Astrocyte of the spinal cord (primary cell): Measurements from ENCODE around the gene POLE2.

Experiments
- DNase-seq: peaks from one replicate; pipeline ENCODE4 v3.0.0; 2011; ENCODE audit warnings: low read depth, low spot score
- H3K4me3 ChIP-seq: 2 replicates; pipeline ENCODE4 v1.5.1; 2011; ENCODE audit warnings: low read depth, mild to moderate bottlenecking, low read length, moderate library complexity
- in situ Hi-C: cut with HindIII; loops from 2 replicates; pipeline ENCODE4 v1.10.0; 2017; ENCODE audit warnings: low sequenced_read_pairs
- TF ChIP-seq, protein P1 (sequence below): IDR thresholded peaks from 2 replicates; pipeline ENCODE4 v1.5.1; 2012; ENCODE audit warnings: low read depth, mild to moderate bottlenecking, low read length, inconsistent platforms

Gene POLE2

DNA sequence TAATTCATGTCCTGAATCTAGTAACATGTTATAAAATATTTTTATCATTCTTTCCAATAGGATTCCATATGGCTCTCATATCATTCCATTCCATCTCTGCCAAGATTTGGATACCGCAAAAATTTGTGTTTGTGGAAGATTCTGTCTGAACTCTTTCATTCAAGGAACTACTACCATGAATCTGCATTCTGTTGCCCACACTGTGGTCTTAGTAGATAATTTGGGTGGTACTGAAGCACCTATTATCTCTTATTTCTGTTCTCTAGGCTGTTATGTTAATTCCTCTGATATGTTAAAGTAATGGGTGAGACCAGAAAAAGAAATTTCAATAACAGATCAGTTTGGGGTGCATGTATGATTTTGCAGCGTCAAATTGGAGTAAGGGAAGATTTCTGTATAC lies 73.8 kb downstream of the POLE2 start:
- in situ Hi-C loops = no loop called here

DNA sequence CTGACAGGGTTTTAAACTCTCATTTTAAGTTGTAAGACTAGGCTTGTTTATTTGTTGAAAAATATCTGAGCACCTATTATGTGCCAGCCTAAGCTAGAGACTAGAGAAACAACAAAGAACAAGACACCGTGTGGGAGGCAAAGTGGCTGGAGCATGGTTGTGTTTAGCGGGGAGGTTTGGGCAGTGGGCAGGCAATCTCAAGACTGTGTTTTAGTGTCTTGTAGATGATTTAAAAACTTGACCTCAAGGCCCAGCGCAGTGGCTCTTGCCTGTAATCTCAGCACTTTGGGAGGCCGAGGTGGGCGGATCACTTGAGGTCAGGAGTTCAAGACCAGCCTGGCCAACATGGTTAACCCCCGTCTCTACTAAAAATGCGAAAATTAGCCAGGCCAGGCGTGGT lies 75.3 kb downstream of the POLE2 start:
- no peak for DNase-seq
- no peak overlapping the region for H3K4me3 ChIP-seq
- in situ Hi-C loops = no loop called here
- TF ChIP-seq, protein P1, sequence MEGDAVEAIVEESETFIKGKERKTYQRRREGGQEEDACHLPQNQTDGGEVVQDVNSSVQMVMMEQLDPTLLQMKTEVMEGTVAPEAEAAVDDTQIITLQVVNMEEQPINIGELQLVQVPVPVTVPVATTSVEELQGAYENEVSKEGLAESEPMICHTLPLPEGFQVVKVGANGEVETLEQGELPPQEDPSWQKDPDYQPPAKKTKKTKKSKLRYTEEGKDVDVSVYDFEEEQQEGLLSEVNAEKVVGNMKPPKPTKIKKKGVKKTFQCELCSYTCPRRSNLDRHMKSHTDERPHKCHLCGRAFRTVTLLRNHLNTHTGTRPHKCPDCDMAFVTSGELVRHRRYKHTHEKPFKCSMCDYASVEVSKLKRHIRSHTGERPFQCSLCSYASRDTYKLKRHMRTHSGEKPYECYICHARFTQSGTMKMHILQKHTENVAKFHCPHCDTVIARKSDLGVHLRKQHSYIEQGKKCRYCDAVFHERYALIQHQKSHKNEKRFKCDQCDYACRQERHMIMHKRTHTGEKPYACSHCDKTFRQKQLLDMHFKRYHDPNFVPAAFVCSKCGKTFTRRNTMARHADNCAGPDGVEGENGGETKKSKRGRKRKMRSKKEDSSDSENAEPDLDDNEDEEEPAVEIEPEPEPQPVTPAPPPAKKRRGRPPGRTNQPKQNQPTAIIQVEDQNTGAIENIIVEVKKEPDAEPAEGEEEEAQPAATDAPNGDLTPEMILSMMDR = no peak

More for the DNA sequence above, 73.8 kb downstream of the POLE2 start:
- DNase-seq = no peak
- H3K4me3 ChIP-seq = no peak overlapping the region
- TF ChIP-seq, protein P1 = no peak

DNA sequence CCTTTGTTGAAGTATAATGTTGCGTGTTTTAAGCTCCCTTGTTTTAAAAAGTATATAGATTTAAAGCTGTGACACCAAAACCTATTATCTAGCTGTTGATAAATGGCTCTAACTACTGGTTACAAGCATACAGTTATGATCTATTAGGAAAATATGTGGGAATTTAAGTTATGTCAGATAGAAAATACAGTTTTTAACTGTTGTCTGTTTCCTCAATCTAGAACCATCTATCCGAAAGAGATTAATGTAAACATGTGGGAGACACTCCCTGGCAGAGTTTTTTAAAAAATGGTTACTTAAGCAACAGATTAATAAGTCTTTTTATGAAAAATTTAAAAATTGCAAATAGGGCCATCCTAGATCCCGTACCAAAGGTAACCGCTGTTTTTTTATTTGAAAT lies 75.8 kb downstream of the POLE2 start:
- no peak overlapping the region for H3K4me3 ChIP-seq
- in situ Hi-C loops = no loop called here
- no peak for DNase-seq
- TF ChIP-seq, protein P1 = no peak

DNA sequence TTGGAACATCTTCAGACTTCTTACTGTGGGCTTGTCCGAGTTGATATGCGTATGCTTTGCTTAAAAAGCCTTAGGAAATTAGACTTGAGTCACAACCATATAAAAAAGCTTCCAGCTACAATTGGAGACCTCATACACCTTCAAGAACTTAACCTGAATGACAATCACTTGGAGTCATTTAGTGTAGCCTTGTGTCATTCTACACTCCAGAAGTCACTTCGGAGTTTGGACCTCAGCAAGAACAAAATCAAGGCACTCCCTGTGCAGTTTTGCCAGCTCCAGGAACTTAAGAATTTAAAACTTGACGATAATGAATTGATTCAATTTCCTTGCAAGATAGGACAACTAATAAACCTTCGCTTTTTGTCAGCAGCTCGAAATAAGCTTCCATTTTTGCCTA lies 80.4 kb downstream of the POLE2 start:
- in situ Hi-C loops = no loop called here
- TF ChIP-seq, protein P1 = no peak

DNA sequence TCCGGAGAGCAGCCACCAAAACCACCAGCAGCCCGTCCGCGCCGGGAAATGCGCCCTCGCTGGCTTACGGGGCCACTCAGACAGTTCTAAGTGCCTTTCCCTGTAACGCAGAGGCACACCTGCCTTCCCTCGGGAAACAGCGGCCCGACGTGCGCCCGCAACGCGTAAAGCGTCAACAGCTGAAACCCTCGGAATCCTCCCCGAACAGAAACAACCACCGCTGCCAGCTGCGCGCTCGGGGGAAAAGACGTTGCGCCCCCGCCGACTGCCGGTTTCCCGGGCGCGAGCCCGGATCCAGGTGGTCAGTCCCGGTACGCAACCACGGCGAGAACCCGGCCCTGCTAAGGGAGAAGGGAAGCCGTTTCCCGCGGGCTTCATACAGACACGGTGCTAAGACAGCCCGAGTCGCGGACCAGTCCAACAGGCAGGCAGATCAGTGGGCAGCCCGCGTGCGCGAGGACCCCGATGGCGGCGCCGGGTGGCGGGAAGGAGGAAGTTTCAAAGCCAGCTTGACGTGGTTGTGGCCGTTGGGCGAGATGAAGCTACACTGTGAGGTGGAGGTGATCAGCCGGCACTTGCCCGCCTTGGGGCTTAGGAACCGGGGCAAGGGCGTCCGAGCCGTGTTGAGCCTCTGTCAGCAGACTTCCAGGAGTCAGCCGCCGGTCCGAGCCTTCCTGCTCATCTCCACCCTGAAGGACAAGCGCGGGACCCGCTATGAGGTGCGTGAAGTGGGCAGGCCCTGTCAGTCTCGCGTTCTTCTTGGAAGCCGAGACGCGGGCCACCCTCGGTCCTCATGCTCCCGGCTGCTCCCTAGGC lies 89.3 kb downstream of the POLE2 start, which contains the start of gene LRR1:
Gene LRR1 (plus strand): TSS at position 456 of the 816 bp plus-strand sequence. CDS start 81 bp downstream, at position 537.
- peak within 1 kb of the TSS; percentile 88 for H3K4me3 ChIP-seq
- DNase-seq = peak; percentile 88
- TF ChIP-seq, protein P1 = no peak
- in situ Hi-C loops = no loop called here

More for the DNA sequence above, 80.4 kb downstream of the POLE2 start:
- no peak overlapping the region for H3K4me3 ChIP-seq
- no peak for DNase-seq

DNA sequence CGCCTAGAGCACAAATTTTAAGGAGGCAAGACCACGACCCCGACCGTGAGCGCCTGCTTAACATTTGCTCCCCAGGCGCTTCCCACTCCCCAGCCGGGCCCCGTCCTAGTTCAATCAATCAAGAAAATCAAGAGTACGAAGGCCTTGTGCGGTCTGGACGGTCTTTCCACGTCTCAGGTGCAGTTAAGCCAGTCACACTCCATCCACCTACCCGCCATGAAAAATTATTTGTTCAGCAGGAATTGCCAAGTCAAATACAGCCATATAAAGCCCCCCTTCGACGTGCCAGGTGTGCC lies 89.9 kb downstream of the POLE2 start:
- in situ Hi-C loops = no loop called here
- TF ChIP-seq, protein P1 = no peak
- DNase-seq = no peak
- H3K4me3 ChIP-seq = peak overlapping the region; percentile 88
